K562 (cell line): Measurements from ENCODE around the gene SLC2A4. TPM values are rescaled to one million over a fixed set of nuclear protein-coding genes. Genes with fewer than 3 reads are reported as not detected.

Experiments used
- MCM3 ChIP-seq: fragments of 450-650 bp; IDR thresholded peaks from 2 replicates; pipeline ENCODE4 v1.6.1; 2016
- MGA ChIP-seq: fragments of 450-650 bp; IDR thresholded peaks from 2 replicates; pipeline ENCODE4 v1.6.1; 2016; ENCODE audit warnings: mild to moderate bottlenecking, moderate library complexity
- TARDBP ChIP-seq: fragments of 450-650 bp; IDR thresholded peaks from 2 replicates; pipeline ENCODE4 v1.6.1; 2016
- ZNF316 ChIP-seq: fragments of 450-650 bp; IDR thresholded peaks from 2 replicates; pipeline ENCODE4 v1.6.1; 2016
- ZNF586 ChIP-seq: fragments of 450-650 bp; formaldehyde crosslinking; conservative IDR thresholded peaks from 2 replicates; pipeline ENCODE4 v1.4.0; 2020; ENCODE audit warnings: mild to moderate bottlenecking, moderate library complexity
- polyA plus RNA-seq, 8 experiments: library from polyadenylated mRNA; depleted of rRNA in 4 of 8; stranded (reverse) in 5 of 8; unstranded in 3 of 8; fragments of >200 nt; fragmentation: Nextera tagmentation in 2 of 8; fragmentation: Illumina TruSeq in 1 of 8; extraction: Ambion mirVana in 2 of 8; extraction: Trizol in 1 of 8; gene quantifications; 2 replicates each; pipeline versions ENCODE4 v1.2.1 to v1.2.3, GENCODE V29; 2011 to 2014; ENCODE audit warnings: inconsistent platforms in 1 of 8, missing spikeins in 1 of 8
- total RNA-seq, 7 experiments: library from RNA; depleted of rRNA in 6 of 7; stranded (reverse); fragments of >200 nt in 6 of 7; fragmentation: Illumina TruSeq in 2 of 7; extraction: Trizol in 2 of 7; gene quantifications; 2 replicates each; pipeline versions ENCODE4 v1.2.1 to v1.2.3, GENCODE V29; 2011 to 2021; ENCODE audit warnings: low replicate concordance in 1 of 7
- TF ChIP-seq, protein P1 (sequence below), 2 experiments: fragments of 450-650 bp; conservative IDR thresholded peaks; 2 replicates each; pipeline ENCODE4 v1.6.1; 2017; ENCODE audit warnings: mild to moderate bottlenecking in 2 of 2, moderate library complexity in 2 of 2

The SLC2A4 gene
- total and polyA plus RNA-seq, 9 of the 15 experiments (the other 6 are each of a cell fraction or from before 2014, with no cell fraction given), result 0.74 to 3.5 (median 1.6) TPM

- no peak for TF ChIP-seq MGA
- no peak for TF ChIP-seq ZNF316
- TF ChIP-seq, protein P1, sequence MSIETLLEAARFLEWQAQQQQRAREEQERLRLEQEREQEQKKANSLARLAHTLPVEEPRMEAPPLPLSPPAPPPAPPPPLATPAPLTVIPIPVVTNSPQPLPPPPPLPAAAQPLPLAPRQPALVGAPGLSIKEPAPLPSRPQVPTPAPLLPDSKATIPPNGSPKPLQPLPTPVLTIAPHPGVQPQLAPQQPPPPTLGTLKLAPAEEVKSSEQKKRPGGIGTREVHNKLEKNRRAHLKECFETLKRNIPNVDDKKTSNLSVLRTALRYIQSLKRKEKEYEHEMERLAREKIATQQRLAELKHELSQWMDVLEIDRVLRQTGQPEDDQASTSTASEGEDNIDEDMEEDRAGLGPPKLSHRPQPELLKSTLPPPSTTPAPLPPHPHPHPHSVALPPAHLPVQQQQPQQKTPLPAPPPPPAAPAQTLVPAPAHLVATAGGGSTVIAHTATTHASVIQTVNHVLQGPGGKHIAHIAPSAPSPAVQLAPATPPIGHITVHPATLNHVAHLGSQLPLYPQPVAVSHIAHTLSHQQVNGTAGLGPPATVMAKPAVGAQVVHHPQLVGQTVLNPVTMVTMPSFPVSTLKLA (conservative IDR thresholded peaks at IDR 0.05), result peak in 1 of 2 experiments; percentile 46; a peak in 1 of 4 replicates
- no peak for TF ChIP-seq MCM3
- no peak for TF ChIP-seq TARDBP
- no peak for TF ChIP-seq ZNF586
Observed at GRCh38 chr17:7293159-7293558, 11.6 kb downstream of the SLC2A4 start (continued).
